ENCODE data around the gene PROM2. TPM values are rescaled to one million over a fixed set of nuclear protein-coding genes. Genes with fewer than 3 reads are reported as not detected.

The PROM2 gene
- polyA plus RNA-seq, 1 donor (not counting 4 experiments of a cell fraction or from before 2014, with no cell fraction given), result 11.4 TPM

DNA sequence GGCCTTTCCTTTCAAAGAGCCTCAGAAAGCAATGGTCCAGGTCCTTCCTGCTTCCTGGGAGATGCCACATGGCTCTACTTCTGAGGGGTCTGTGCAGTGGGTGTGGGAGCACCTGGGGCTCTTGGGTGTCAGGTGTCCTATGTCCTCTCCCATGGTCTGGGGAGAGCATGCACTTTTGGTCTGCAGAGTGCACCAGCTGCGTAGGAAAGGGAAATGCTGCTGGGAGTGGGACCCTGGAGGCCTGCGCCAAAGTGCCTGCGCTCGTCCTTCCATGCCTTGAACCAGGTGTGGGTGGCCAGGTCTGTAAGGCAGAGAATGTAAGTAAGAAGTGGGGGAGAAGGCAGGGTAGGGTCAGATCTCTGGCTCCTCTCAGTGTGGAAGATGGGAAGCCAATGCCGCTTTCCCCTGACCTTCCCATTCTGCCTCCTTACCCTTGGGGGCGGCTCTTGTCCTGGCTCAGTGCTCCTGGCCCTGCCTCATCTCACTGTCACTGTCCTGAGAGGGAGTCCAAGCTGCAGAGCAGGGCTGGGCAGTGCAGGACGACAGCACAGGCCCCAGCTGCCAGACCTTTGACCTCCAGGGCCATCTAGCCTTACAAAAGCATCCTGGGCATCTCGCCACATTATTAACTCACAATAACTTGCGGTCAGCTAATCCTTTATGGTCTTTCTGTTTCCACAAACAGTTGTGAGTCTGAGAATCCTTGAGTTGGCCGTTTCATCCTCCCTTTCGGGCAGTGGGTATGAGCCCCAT lies 6.6 kb upstream of the PROM2 start:
- Histone ChIP-seq H3K9ac (ENCODE audit: control insufficient read depth, extremely low read depth, insufficient read depth, low read length) (no peak overlapping the region), H3K36me3 (ENCODE audit: control insufficient read depth in 2 of 2, extremely low read depth in 1 of 2, insufficient read depth in 2 of 2, low read length in 2 of 2) (no peaks in the 10 kb centered on the region), H2AFZ (ENCODE audit: control insufficient read depth, low read length) (no peak overlapping the region), H3K27ac (ENCODE audit: control insufficient read depth, insufficient read depth, low read length) (no peak overlapping the region), H3K9me3 (ENCODE audit: control insufficient read depth, low read depth, low read length) (no peaks in the 10 kb centered on the region), H3K27me3 (ENCODE audit: control insufficient read depth, extremely low read depth, insufficient read depth, low read length) (no peaks in the 10 kb centered on the region), H3K79me2 (ENCODE audit: control insufficient read depth, insufficient read depth, low read length) (no peaks in the 10 kb centered on the region), H4K20me1 (ENCODE audit: control insufficient read depth, extremely low read depth, insufficient read depth, low read length) (no peaks in the 10 kb centered on the region), H3K4me1 (ENCODE audit: control insufficient read depth, extremely low read depth, insufficient read depth, low read length) (peaks cover 10% of the 10 kb centered on the region), H3K9me1 (ENCODE audit: control insufficient read depth, extremely low read depth, insufficient read depth, low read length) (no peaks in the 10 kb centered on the region), H3K4me3 (ENCODE audit: control insufficient read depth in 2 of 3, extremely low read depth in 1 of 3, insufficient read depth in 2 of 3, low read depth in 1 of 3, low read length in 3 of 3) (no peak overlapping the region), H3K4me2 (ENCODE audit: control insufficient read depth, extremely low read depth, insufficient read depth, low read depth, low read length) (no peak overlapping the region)
- no peak for TF ChIP-seq EZH2 (IDR thresholded peaks at IDR 0.05; ENCODE audit: low read length)
- TF ChIP-seq, protein P1, sequence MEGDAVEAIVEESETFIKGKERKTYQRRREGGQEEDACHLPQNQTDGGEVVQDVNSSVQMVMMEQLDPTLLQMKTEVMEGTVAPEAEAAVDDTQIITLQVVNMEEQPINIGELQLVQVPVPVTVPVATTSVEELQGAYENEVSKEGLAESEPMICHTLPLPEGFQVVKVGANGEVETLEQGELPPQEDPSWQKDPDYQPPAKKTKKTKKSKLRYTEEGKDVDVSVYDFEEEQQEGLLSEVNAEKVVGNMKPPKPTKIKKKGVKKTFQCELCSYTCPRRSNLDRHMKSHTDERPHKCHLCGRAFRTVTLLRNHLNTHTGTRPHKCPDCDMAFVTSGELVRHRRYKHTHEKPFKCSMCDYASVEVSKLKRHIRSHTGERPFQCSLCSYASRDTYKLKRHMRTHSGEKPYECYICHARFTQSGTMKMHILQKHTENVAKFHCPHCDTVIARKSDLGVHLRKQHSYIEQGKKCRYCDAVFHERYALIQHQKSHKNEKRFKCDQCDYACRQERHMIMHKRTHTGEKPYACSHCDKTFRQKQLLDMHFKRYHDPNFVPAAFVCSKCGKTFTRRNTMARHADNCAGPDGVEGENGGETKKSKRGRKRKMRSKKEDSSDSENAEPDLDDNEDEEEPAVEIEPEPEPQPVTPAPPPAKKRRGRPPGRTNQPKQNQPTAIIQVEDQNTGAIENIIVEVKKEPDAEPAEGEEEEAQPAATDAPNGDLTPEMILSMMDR (optimal IDR thresholded peaks at IDR 0.05 in 1 of 3, IDR thresholded peaks at IDR 0.05 in 1 of 3, conservative IDR thresholded peaks at IDR 0.05 in 1 of 3; ENCODE audit: extremely low read depth in 1 of 3, insufficient read depth in 2 of 3, low read length in 3 of 3), result no peak
- DNase-seq (ENCODE audit: low read depth, low spot score) (no peak), FAIRE-seq (no peak)
- dilution Hi-C loops (cut with MboI; ENCODE audit: extremely low pct_ligation_motif_present, low sequenced_read_pairs), result no loop called here

- DNase-seq (ENCODE audit: low read depth, low spot score) (no peak), FAIRE-seq (no peak)
- no peak overlapping the region for H3K27ac ChIP-seq (ENCODE audit: control insufficient read depth, insufficient read depth, low read length)
- no peak overlapping the region for H3K9ac ChIP-seq (ENCODE audit: control insufficient read depth, extremely low read depth, insufficient read depth, low read length)
- H3K9me1 ChIP-seq (ENCODE audit: control insufficient read depth, extremely low read depth, insufficient read depth, low read length), result no peaks in the 10 kb centered on the region
- no peak for TF ChIP-seq EZH2 (IDR thresholded peaks at IDR 0.05; ENCODE audit: low read length)
- TF ChIP-seq, protein P1 (optimal IDR thresholded peaks at IDR 0.05 in 1 of 3, IDR thresholded peaks at IDR 0.05 in 1 of 3, conservative IDR thresholded peaks at IDR 0.05 in 1 of 3; ENCODE audit: extremely low read depth in 1 of 3, insufficient read depth in 2 of 3, low read length in 3 of 3), result no peak
- H3K36me3 ChIP-seq (ENCODE audit: control insufficient read depth in 2 of 2, extremely low read depth in 1 of 2, insufficient read depth in 2 of 2, low read length in 2 of 2), result no peaks in the 10 kb centered on the region
- peaks cover 3% of the 10 kb centered on the region for H3K4me1 ChIP-seq (ENCODE audit: control insufficient read depth, extremely low read depth, insufficient read depth, low read length)
- H3K9me3 ChIP-seq (ENCODE audit: control insufficient read depth, low read depth, low read length), result no peaks in the 10 kb centered on the region
- H3K4me3 ChIP-seq (ENCODE audit: control insufficient read depth in 2 of 3, extremely low read depth in 1 of 3, insufficient read depth in 2 of 3, low read depth in 1 of 3, low read length in 3 of 3), result no peak overlapping the region
- dilution Hi-C loops (cut with MboI; ENCODE audit: extremely low pct_ligation_motif_present, low sequenced_read_pairs), result no loop called here
- H2AFZ ChIP-seq (ENCODE audit: control insufficient read depth, low read length), result no peak overlapping the region
- H3K4me2 ChIP-seq (ENCODE audit: control insufficient read depth, extremely low read depth, insufficient read depth, low read depth, low read length), result no peak overlapping the region
- H3K27me3 ChIP-seq (ENCODE audit: control insufficient read depth, extremely low read depth, insufficient read depth, low read length), result no peaks in the 10 kb centered on the region
- H3K79me2 ChIP-seq (ENCODE audit: control insufficient read depth, insufficient read depth, low read length), result no peaks in the 10 kb centered on the region
- H4K20me1 ChIP-seq (ENCODE audit: control insufficient read depth, extremely low read depth, insufficient read depth, low read length), result no peaks in the 10 kb centered on the region
Measured at GRCh38 chr2:95268211-95269035, 5.8 kb upstream of the PROM2 start.

Data from keratinocyte (primary cell).